Activated T-cell treated with anti-CD3 and anti-CD28 coated beads, Interleukin-2, amount 50 U/mL, for 4 hours (primary cell): ENCODE measurements around the gene AAGAB. TPM values are rescaled to one million over a fixed set of nuclear protein-coding genes. Genes with fewer than 3 reads are reported as not detected.
A peak's percentile ranks its signal among the peaks of the same experiment; 100 is the strongest.

Experiments
- ATAC-seq, 2 donors: fragments of 200-7000 bp; cut with Tn5 transposase; one replicate each; pipeline ENCODE4 v1.10.0; 2021
- DNase-seq: peaks from one replicate; pipeline ENCODE4 v3.0.0-alpha.2; 2020
- H3K27me3 Mint-ChIP-seq: one replicate; pipeline ENCODE4 v1.8.0; 2021; ENCODE audit warnings: low read depth, mixed read lengths
- H3K36me3 Mint-ChIP-seq: one replicate; pipeline ENCODE4 v1.8.0; 2022; ENCODE audit warnings: mixed read lengths; ENCODE audit not compliant: insufficient read depth
- H3K4me1 Mint-ChIP-seq: one replicate; pipeline ENCODE4 v1.8.0; 2021; ENCODE audit warnings: low read depth, mixed read lengths
- H3K4me3 Mint-ChIP-seq: one replicate; pipeline ENCODE4 v1.8.0; 2021; ENCODE audit warnings: mild to moderate bottlenecking, moderate library complexity, mixed read lengths
- H3K9me3 Mint-ChIP-seq: one replicate; pipeline ENCODE4 v1.8.0; 2021; ENCODE audit warnings: mixed read lengths
- total RNA-seq, 3 donors: library from RNA; stranded (reverse); gene quantifications; one replicate each; pipeline ENCODE4 v1.2.1, GENCODE V29; 2021

The AAGAB gene
- total RNA-seq, 3 donors from 2014 or later: 46.7 to 50.2 (median 48.5) TPM

DNA sequence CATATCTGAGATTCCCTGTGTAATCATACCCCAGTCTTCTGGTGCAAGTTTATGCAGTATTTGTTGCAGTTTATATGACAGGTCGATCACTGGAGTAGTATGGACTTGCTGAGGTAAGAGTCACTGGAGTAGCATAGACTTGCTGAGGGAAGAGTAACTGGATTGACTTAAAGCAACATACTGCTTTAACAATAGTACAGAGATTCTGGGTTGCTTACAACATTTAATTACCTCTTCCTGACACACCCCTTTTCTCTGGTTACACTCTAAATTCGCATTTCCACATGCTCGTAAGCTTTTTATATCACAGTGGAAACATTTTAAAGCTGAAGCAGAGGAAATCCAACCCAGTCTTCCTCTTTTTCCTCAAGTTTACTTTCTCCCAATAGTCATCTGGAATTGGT lies 11.8 kb downstream of the AAGAB start:
- no peaks in the 10 kb centered on the region for H3K27me3 Mint-ChIP-seq
- DNase-seq (no peak), ATAC-seq (no peak)
- H3K4me1 Mint-ChIP-seq: peaks cover 61% of the 10 kb centered on the region
- no peak overlapping the region for H3K4me3 Mint-ChIP-seq
- H3K36me3 Mint-ChIP-seq: peaks cover 21% of the 10 kb centered on the region
- H3K9me3 Mint-ChIP-seq: peaks cover 4% of the 10 kb centered on the region

DNA sequence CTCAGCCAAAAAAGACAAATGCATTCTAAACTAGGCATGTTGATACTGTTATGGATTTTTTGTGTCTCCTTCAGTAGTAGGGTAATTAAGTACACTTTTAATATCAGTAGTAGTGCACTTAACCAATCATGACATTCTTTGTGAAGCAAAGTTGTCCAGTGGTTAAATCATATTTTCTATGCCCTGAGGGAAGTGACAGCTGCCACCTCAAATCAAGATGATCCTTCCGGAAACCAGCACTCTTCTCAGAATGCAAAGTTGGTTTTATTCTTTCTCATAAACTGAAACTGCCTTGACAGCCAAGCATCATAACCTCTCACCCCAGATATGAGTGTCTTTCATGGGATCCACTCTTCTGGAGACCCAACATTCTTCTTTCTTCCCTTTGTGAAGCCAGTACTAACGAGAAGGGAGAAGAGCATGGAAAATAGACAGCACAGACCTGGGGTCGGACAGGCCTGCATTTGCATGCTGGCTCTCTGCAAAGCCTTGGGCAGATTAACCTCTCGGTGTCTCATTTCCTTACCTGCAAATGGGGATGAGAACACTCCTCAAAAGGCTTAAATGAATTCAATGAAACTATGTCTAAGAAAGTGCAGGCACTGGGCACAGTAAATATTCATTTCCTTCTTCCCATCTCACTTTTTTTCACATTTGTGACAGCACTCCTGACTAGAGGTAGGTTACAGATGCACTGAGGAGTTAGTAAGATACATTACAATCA lies 13.2 kb downstream of the AAGAB start:
- Mint-ChIP-seq H3K4me3 (peak overlapping the region; percentile 55), H3K27me3 (no peaks in the 10 kb centered on the region), H3K9me3 (no peaks in the 10 kb centered on the region), H3K4me1 (peaks cover 55% of the 10 kb centered on the region), H3K36me3 (peaks cover 11% of the 10 kb centered on the region)
- no peak for DNase-seq
- peak; percentile 89 to 90 for ATAC-seq

DNA sequence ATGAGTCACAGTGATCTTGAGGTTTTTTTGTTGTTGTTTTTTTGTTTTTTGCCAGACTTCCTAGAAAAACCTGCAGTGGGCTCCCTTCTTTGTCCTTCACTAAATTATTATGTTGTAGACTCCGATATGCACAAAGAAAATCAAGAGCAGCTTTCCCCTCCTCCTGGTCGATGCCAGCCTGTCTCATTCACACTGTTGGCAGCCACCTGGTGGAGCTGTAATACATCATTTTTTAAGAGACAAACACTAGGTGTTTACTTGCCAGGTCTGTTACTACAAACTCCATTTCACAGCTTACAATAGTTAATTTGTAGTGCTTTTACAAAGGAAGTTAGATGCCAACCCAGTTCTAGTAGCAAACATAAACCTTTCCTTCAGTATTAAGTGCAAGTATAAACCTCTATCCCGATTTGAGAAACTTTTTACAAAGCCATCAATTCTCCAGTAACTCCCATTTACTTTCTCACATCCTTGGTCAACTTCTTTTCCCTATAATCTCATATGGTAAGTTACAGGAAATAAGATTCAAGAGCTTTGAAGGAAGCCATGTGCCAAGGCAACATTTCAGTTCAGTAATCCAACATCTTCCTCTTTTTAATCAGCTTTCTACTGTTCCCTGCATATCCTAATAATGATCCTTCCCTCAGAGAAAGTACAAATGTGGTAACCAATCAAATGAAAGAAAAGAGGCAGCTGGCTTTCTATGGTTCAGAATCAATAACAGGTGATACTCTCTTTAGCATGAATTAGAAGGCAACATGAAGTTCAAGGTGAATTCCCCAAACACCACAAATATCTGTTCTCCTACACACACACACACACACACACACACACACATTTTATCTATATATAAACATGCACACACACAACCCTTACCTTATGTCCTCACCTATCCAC lies 14.0 kb downstream of the AAGAB start:
- peaks cover 52% of the 10 kb centered on the region for H3K4me1 Mint-ChIP-seq
- H3K27me3 Mint-ChIP-seq: no peaks in the 10 kb centered on the region

GRCh38 chr15:67232591-67232990 lies 21.9 kb downstream of the AAGAB start:
- Mint-ChIP-seq H3K4me1 (peaks cover 9% of the 10 kb centered on the region), H3K4me3 (no peak overlapping the region), H3K9me3 (no peaks in the 10 kb centered on the region), H3K36me3 (peaks cover 59% of the 10 kb centered on the region), H3K27me3 (no peaks in the 10 kb centered on the region)
- DNase-seq (no peak), ATAC-seq (no peak)

More for the DNA sequence above, 14.0 kb downstream of the AAGAB start:
- peak overlapping the region; percentile 55 for H3K4me3 Mint-ChIP-seq
- ATAC-seq: no peak
- DNase-seq: peak; percentile 9
- no peaks in the 10 kb centered on the region for H3K9me3 Mint-ChIP-seq
- H3K36me3 Mint-ChIP-seq: peaks cover 12% of the 10 kb centered on the region

- no peaks in the 10 kb centered on the region for H3K27me3 Mint-ChIP-seq
- H3K36me3 Mint-ChIP-seq: peaks cover 59% of the 10 kb centered on the region
- ATAC-seq: no peak
- no peak for DNase-seq
- H3K9me3 Mint-ChIP-seq: no peaks in the 10 kb centered on the region
- H3K4me1 Mint-ChIP-seq: peaks cover 8% of the 10 kb centered on the region
- no peak overlapping the region for H3K4me3 Mint-ChIP-seq
Observed at GRCh38 chr15:67230504-67230903, 24.0 kb downstream of the AAGAB start.

GRCh38 chr15:67228286-67228685 lies 26.2 kb downstream of the AAGAB start:
- Mint-ChIP-seq H3K36me3 (peaks cover 48% of the 10 kb centered on the region), H3K9me3 (no peaks in the 10 kb centered on the region), H3K4me1 (peaks cover 8% of the 10 kb centered on the region), H3K27me3 (no peaks in the 10 kb centered on the region), H3K4me3 (no peak overlapping the region)
- DNase-seq (no peak), ATAC-seq (no peak)

GRCh38 chr15:67227846-67228245 lies 26.6 kb downstream of the AAGAB start:
- Mint-ChIP-seq H3K4me3 (no peak overlapping the region), H3K4me1 (peaks cover 8% of the 10 kb centered on the region), H3K9me3 (no peaks in the 10 kb centered on the region), H3K27me3 (no peaks in the 10 kb centered on the region), H3K36me3 (peaks cover 43% of the 10 kb centered on the region)
- ATAC-seq (no peak), DNase-seq (no peak)

DNA sequence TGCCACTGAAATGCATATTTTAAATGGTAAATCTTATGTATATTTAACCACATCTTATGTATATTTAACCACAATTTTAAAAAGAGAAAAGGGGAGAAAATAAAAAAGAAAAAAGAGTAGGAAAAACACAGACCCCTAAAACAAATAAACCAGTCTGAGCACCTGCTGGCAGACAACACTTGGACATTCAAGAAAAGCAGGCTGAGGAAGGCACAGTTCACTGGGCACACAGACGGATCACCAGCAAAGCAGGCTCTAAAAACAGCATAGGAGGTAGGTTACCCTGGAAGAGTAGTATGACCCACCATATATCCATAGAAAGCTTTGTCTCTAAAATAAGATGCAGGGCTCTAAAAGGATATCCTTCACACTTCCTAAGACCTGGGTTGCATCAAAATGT lies 27.0 kb downstream of the AAGAB start:
- no peaks in the 10 kb centered on the region for H3K9me3 Mint-ChIP-seq
- ATAC-seq: no peak

GRCh38 chr15:67225336-67225735 lies 29.1 kb downstream of the AAGAB start:
- Mint-ChIP-seq H3K4me3 (no peak overlapping the region), H3K9me3 (no peaks in the 10 kb centered on the region), H3K4me1 (peaks cover 8% of the 10 kb centered on the region), H3K36me3 (peaks cover 26% of the 10 kb centered on the region), H3K27me3 (no peaks in the 10 kb centered on the region)
- DNase-seq: no peak
- no peak for ATAC-seq

More for the DNA sequence above, 27.0 kb downstream of the AAGAB start:
- no peak for DNase-seq
- H3K4me1 Mint-ChIP-seq: peaks cover 8% of the 10 kb centered on the region
- H3K27me3 Mint-ChIP-seq: no peaks in the 10 kb centered on the region
- no peak overlapping the region for H3K4me3 Mint-ChIP-seq
- peaks cover 40% of the 10 kb centered on the region for H3K36me3 Mint-ChIP-seq

DNA sequence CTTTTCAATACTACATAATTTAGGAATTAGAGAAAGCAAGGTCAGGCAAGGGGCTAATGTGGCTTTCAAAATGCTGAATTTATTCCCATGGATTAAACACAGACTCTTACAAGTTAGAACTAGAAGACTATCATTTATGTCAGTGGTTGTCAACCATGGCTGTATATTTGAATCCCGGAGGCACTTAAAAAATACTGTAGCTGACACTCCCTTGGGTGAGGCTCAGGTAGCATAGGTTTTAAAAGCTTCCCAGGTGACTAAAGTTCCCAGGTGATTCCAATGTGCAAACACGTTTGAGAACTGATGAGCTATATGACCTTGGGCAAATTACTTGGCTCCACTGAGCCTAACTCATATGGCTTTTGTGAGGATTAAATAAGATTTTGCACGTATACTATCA lies 29.6 kb downstream of the AAGAB start:
- ATAC-seq: no peak
- no peak for DNase-seq
- peaks cover 25% of the 10 kb centered on the region for H3K36me3 Mint-ChIP-seq
- H3K4me1 Mint-ChIP-seq: peaks cover 8% of the 10 kb centered on the region
- H3K9me3 Mint-ChIP-seq: no peaks in the 10 kb centered on the region
- no peaks in the 10 kb centered on the region for H3K27me3 Mint-ChIP-seq
- H3K4me3 Mint-ChIP-seq: no peak overlapping the region

- Mint-ChIP-seq H3K4me3 (no peak overlapping the region), H3K4me1 (peaks cover 3% of the 10 kb centered on the region), H3K36me3 (peaks cover 32% of the 10 kb centered on the region), H3K9me3 (no peaks in the 10 kb centered on the region), H3K27me3 (no peaks in the 10 kb centered on the region)
- DNase-seq: no peak
- ATAC-seq: no peak
Observed at GRCh38 chr15:67219288-67219687, 35.2 kb downstream of the AAGAB start.

- H3K9me3 Mint-ChIP-seq: no peaks in the 10 kb centered on the region
- no peak overlapping the region for H3K4me3 Mint-ChIP-seq
Observed at GRCh38 chr15:67218428-67218827, 36.0 kb downstream of the AAGAB start.

DNA sequence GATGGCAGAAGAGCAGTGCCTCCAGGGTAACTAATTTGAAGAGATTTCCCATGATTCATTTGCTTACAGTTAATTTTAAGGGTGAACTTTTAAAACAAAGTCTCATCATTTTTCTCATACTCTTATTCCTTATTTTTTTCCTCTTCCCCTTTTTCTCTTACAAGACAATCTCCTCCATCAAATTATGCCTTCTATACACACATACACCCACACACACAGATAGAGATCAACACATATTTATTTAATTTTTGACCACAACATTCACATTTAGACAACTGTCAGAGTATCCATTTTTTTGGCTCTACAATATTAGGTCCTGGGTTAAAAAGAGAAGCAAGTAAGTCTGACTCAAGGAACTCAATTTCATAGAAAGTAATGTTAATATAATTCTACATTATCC lies 37.6 kb downstream of the AAGAB start:
- Mint-ChIP-seq H3K27me3 (no peaks in the 10 kb centered on the region), H3K4me1 (peaks cover 3% of the 10 kb centered on the region), H3K9me3 (no peaks in the 10 kb centered on the region), H3K4me3 (no peak overlapping the region), H3K36me3 (peaks cover 32% of the 10 kb centered on the region)
- DNase-seq (no peak), ATAC-seq (no peak)

More at GRCh38 chr15:67218428-67218827, 36.0 kb downstream of the AAGAB start:
- Mint-ChIP-seq H3K4me1 (peaks cover 3% of the 10 kb centered on the region), H3K36me3 (peaks cover 32% of the 10 kb centered on the region), H3K27me3 (no peaks in the 10 kb centered on the region)
- no peak for DNase-seq
- ATAC-seq: no peak

DNA sequence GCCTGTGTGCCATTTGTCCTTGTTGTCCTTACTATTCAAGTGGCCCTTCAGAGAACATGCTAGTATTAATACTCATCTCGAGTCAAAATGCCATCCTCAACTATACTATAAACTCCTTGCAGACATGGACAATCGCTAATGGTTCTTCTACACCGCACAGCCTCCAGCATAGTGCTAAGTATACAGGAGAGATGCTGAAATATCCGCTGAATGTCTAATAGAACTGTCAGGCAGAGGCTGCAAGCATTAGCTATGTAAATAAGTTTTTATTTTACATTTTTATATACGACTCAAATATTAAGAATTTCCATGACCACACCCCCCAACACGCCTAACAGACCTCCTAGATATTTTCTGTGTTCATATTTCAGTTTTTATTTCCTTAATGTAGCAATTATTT lies 39.4 kb downstream of the AAGAB start:
- no peaks in the 10 kb centered on the region for H3K27me3 Mint-ChIP-seq
- peaks cover 5% of the 10 kb centered on the region for H3K4me1 Mint-ChIP-seq
- DNase-seq (no peak), ATAC-seq (no peak)
- peaks cover 35% of the 10 kb centered on the region for H3K36me3 Mint-ChIP-seq
- no peaks in the 10 kb centered on the region for H3K9me3 Mint-ChIP-seq
- H3K4me3 Mint-ChIP-seq: no peak overlapping the region
